ENCODE measurements around the gene STXBP6. TPM values are rescaled to one million over a fixed set of nuclear protein-coding genes. Genes with fewer than 3 reads are reported as not detected.
A peak's percentile ranks its signal among the peaks of the same experiment; 100 is the strongest.

STXBP6 gene
- total and polyA plus RNA-seq, 7 donors = 7.1 to 32.8 (median 14.3) TPM

DNA sequence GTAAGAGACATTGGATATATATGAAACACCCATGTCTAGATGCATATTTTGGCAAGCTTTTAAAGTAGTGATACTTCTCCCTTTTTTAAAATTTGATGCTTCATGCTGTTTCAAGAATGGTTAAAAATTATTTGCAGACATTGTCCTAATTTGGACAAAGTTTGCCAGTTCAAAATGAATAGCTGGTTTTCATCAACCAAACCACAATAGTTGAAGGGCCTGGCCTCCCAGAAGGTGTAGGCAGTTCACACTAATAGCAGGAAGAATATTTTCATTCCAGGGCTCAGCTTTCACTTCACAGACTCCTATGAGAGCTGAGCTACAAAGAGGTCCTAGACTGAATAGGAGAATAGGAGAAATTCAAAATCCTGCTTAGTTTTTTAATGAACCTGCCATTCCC, 78.7 kb downstream of the STXBP6 start:
- Histone ChIP-seq H3K27me3 (no peaks in the 10 kb centered on the region), H3K36me3 (no peaks in the 10 kb centered on the region), H3K4me3 (no peak overlapping the region), H3K4me1 (peaks cover 0 to 50% (median 44%) of the 10 kb centered on the region in 4 donors), H3K27ac (peak overlapping the region in 2 of 4 donors; percentile 44 to 61), H3K9me3 (no peaks in the 10 kb centered on the region)
- DNase-seq = no peak
- intact Hi-C loops (cut with DNase I) = no loop called here
- TF ChIP-seq EP300 (IDR thresholded peaks at IDR 0.05) (no peak), CTCF (IDR thresholded peaks at IDR 0.05) (no peak), POLR2AphosphoS5 (IDR thresholded peaks at IDR 0.05) (no peak), POLR2A (IDR thresholded peaks at IDR 0.05) (no peak)

GRCh38 chr14:24966579-24966964, 83.4 kb downstream of the STXBP6 start:
- H3K27me3 ChIP-seq = no peaks in the 10 kb centered on the region

DNA sequence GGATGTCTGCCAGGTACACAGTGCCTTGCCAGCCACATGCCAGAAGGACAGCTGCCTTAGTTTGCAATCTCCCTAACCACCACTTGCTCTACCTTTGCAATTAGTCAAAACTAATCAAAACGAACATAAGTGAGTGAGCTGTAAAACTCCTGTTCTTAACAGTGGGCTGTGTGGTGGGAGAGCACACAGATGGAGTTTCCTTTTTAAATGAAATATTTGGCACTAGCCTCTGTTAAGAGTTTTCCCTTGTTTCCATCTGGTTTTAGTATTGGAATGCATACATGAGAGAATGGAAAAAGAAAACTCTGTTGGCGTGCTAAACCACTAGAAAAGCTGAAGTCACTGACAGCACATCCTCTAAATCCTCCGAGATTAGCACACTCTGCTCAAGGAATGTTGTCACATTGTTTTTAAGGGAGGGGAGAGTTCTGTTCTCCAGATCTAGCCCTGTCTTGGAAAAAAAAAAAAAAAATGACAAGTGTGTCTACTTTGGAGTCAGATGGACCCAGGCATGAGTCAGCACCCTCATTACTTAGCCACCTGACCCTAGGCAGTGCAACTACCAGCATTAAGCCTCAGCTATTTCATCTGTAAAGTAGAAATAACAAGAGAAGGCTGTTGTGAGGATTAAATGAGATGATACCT, 83.9 kb downstream of the STXBP6 start:
- WGBS, 2 donors = 16 to 48% methylated on average over 3 of the region's 3 CpGs
- intact Hi-C loops (cut with DNase I) = no loop called here
- peaks cover 0 to 45% (median 35%) of the 10 kb centered on the region in 4 donors for H3K4me1 ChIP-seq
- DNase-seq = peak; percentile 81
- H3K27me3 ChIP-seq = no peaks in the 10 kb centered on the region
- no peaks in the 10 kb centered on the region for H3K9me3 ChIP-seq
- TF ChIP-seq CTCF (IDR thresholded peaks at IDR 0.05) = no peak
- TF ChIP-seq EP300 (IDR thresholded peaks at IDR 0.05) = no peak
- TF ChIP-seq POLR2AphosphoS5 (IDR thresholded peaks at IDR 0.05) = peak in 3 of 4 donors; percentile 28 to 34 (median 33)
- TF ChIP-seq POLR2A (IDR thresholded peaks at IDR 0.05) = no peak
- no peaks in the 10 kb centered on the region for H3K36me3 ChIP-seq
- peak overlapping the region; percentile 63 to 84 (median 78) for H3K27ac ChIP-seq
- peak overlapping the region in 1 of 4 donors; percentile 14 for H3K4me3 ChIP-seq

More at GRCh38 chr14:24966579-24966964, 83.4 kb downstream of the STXBP6 start:
- no peak for TF ChIP-seq EP300 (IDR thresholded peaks at IDR 0.05)
- no peak for TF ChIP-seq POLR2A (IDR thresholded peaks at IDR 0.05)
- H3K4me1 ChIP-seq = peaks cover 0 to 47% (median 39%) of the 10 kb centered on the region in 4 donors
- H3K36me3 ChIP-seq = no peaks in the 10 kb centered on the region
- intact Hi-C loops (cut with DNase I) = no loop called here
- H3K9me3 ChIP-seq = no peaks in the 10 kb centered on the region
- no peak for DNase-seq
- peak overlapping the region; percentile 63 to 84 (median 78) for H3K27ac ChIP-seq
- WGBS, 2 donors = 93 to 94% methylated on average over 1 of the region's 1 CpG
- no peak overlapping the region for H3K4me3 ChIP-seq

GRCh38 chr14:24965578-24965933, 84.4 kb downstream of the STXBP6 start:
- peak overlapping the region; percentile 63 to 84 (median 78) for H3K27ac ChIP-seq
- TF ChIP-seq CTCF (IDR thresholded peaks at IDR 0.05) = no peak
- no peak for TF ChIP-seq POLR2A (IDR thresholded peaks at IDR 0.05)
- no peak for DNase-seq
- H3K27me3 ChIP-seq = no peaks in the 10 kb centered on the region
- intact Hi-C loops (cut with DNase I) = no loop called here
- no peaks in the 10 kb centered on the region for H3K9me3 ChIP-seq
- peak overlapping the region in 1 of 4 donors; percentile 14 for H3K4me3 ChIP-seq
- H3K4me1 ChIP-seq = peaks cover 0 to 46% (median 36%) of the 10 kb centered on the region in 4 donors
- 57 to 95% methylated on average over 1 of the region's 1 CpG for WGBS, 2 donors
- no peaks in the 10 kb centered on the region for H3K36me3 ChIP-seq

- H3K9me3 ChIP-seq = no peaks in the 10 kb centered on the region
- DNase-seq = no peak
- WGBS, 2 donors = 16 to 51% methylated on average over 2 of the region's 2 CpGs
- H3K27me3 ChIP-seq = no peaks in the 10 kb centered on the region
- H3K4me3 ChIP-seq = no peak overlapping the region
- peaks cover 0 to 56% (median 46%) of the 10 kb centered on the region in 4 donors for H3K4me1 ChIP-seq
- H3K27ac ChIP-seq = peak overlapping the region; percentile 63 to 84 (median 78)
- H3K36me3 ChIP-seq = no peaks in the 10 kb centered on the region
- TF ChIP-seq EP300 (IDR thresholded peaks at IDR 0.05) (no peak), POLR2A (IDR thresholded peaks at IDR 0.05) (no peak), POLR2AphosphoS5 (IDR thresholded peaks at IDR 0.05) (no peak), CTCF (IDR thresholded peaks at IDR 0.05) (no peak)
- intact Hi-C loops (cut with DNase I) = no loop called here
Measured at GRCh38 chr14:24964591-24964990, 85.4 kb downstream of the STXBP6 start.
